NCI-H345 treated with DMSO at 0.1 percent for 48 hours (cell line): ENCODE data around the gene TRIM24.

Experiments
- DNase-seq: peaks from one replicate; lab custom pipeline; 2025; ENCODE audit not compliant: unreplicated experiment; lab: John Stamatoyannopoulos, UW

The TRIM24 gene

GRCh38 chr7:138618506-138618905 lies 158.4 kb downstream of the TRIM24 start:
- no peak for DNase-seq

GRCh38 chr7:138618933-138619332 lies 158.9 kb downstream of the TRIM24 start:
- no peak for DNase-seq

GRCh38 chr7:138622841-138623240 lies 162.8 kb downstream of the TRIM24 start:
- no peak for DNase-seq

- DNase-seq: no peak
Observed at GRCh38 chr7:138625084-138625848, 165.2 kb downstream of the TRIM24 start.

- peak; percentile 82 for DNase-seq
Observed at GRCh38 chr7:138625849-138626230, 165.8 kb downstream of the TRIM24 start.

DNA sequence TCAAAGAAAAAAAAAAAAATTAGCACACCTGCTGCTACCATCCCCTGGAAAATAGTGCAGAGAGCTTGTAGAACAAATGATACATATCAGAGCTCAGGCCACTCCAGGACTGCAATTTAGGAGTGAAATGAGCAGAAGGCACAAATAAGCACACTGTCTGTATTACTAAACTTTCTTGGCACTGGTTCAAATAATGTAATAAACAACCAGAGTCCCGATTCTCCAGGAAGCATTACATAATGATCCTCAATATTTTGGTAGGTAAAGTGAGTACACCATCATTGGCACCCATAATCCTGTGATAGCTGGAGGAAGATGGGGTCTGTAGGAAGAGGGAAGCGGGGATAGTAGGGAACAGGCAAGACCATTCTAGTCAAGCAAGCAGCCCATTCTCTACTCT lies 166.8 kb downstream of the TRIM24 start:
- DNase-seq: no peak

DNA sequence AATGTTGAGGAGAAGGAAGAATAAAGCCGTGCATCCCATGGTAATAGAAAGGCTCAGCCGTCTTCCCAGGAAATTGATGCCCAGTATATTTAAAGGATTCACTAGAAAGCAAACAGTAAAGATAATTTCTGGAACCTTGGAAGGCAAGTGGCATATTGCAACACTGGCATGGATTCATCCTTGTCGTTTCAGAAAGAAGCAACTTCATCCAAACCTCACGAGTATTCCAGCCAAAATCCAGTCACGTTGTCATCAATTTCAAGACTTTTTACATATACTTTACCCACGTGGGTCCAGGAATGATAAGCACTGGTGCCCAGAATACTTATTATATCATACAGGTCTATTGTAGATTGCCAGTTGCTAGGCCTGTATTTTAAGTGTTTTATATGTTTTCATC lies 167.3 kb downstream of the TRIM24 start:
- DNase-seq: no peak

DNA sequence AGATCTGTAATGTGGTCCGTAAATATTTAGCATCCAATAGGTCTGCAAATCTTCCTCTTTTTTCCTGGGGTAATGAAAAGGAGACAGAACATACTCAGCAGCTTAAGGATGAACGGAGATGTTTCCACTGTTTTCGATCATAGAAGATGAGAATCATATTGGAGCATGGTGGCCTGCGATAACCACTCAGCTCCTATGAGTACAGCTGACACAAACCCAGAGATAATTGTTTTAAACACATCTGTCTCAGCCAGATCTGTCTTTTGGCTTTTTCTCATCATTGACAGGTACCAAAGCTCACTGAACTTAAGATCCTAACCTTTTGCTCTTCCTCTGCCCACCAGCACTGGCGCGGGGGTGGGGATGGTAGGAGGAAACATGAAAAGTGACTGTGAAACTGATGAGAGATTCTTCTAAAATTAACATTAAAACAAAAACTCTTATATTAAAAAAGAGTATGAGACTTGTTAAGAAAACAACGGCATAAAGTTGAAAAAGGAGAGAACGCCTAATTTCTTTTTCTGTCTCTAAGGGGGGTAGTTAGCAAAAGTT lies 170.1 kb downstream of the TRIM24 start:
- DNase-seq: no peak

DNA sequence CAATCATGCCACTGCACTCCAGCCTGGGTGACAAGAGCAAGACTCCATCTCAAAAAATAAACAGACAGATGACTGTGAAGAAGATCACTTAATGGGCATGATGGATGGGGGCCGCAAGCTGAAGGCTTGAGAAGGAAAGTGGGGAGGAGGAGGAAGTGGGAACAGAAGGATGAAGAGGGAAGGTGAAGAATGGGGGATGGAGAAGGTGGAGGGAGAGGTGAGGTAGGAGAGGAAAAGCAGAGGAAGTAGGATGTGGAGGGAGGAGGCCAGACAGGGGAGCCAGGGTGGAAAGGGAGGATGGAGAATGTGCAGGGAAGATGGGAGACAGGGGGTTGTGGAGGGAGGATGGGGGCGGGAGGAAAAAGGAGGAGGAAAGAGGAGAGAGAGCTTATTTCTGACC lies 172.3 kb downstream of the TRIM24 start:
- DNase-seq: no peak

- DNase-seq: no peak
Observed at GRCh38 chr7:138632826-138633602, 173.0 kb downstream of the TRIM24 start.
